OCI-LY7 (cell line): ENCODE measurements around the gene CAV1. TPM values are rescaled to one million over a fixed set of nuclear protein-coding genes. Genes with fewer than 3 reads are reported as not detected.

ENCODE experiments used
- BruUV-seq: library from RNA; stranded (reverse); fragments of 400-500 nt; replicated peaks from 2 replicates; lab custom pipeline; 2021; lab: Mats Ljungman, UMichigan
- CTCF ChIA-PET: fragments of 300-600 bp; sonication (Branson Sonifier 250); formaldehyde crosslinking; loops from one replicate; lab custom pipeline; 2022; ENCODE audit warnings: antibody characterized with exemption; ENCODE audit not compliant: unreplicated experiment; lab: Charles Lee
- POLR2A ChIA-PET: fragments of 300-600 bp; sonication (Branson Sonifier 250); formaldehyde crosslinking; loops from one replicate; lab custom pipeline; 2022; ENCODE audit warnings: antibody characterized with exemption; lab: Charles Lee
- DNase-seq: peaks from one replicate; pipeline ENCODE4 v3.0.0-alpha.2; 2015; ENCODE audit warnings: low spot score
- H2AFZ ChIP-seq: fragments of 200-600 bp; sonication (generic), shearing (Covaris generic); 2 replicates; pipeline ENCODE4 v1.6.1; 2014; ENCODE audit warnings: mild to moderate bottlenecking, antibody characterized with exemption, low read length, moderate library complexity
- H3K27ac ChIP-seq: fragments of 200-600 bp; sonication (generic); 2 replicates; pipeline ENCODE4 v1.5.1; 2014; ENCODE audit warnings: mixed run types, low read depth, mild to moderate bottlenecking, moderate library complexity, low read length, inconsistent platforms; ENCODE audit not compliant: poor library complexity, severe bottlenecking
- H3K36me3 ChIP-seq: fragments of 200-600 bp; sonication (generic); 2 replicates; pipeline ENCODE4 v1.6.1; 2014; ENCODE audit warnings: mild to moderate bottlenecking, antibody characterized with exemption, low read length, moderate library complexity, mixed read lengths; ENCODE audit not compliant: insufficient read depth
- H3K4me1 ChIP-seq: fragments of 200-600 bp; sonication (generic); 2 replicates; pipeline ENCODE4 v1.5.1; 2014; ENCODE audit warnings: mild to moderate bottlenecking, low read length; ENCODE audit not compliant: insufficient read depth, poor library complexity, severe bottlenecking
- H3K4me2 ChIP-seq: fragments of 200-600 bp; sonication (generic); 2 replicates; pipeline ENCODE4 v1.6.1; 2014; ENCODE audit warnings: mild to moderate bottlenecking, low read length
- H3K4me3 ChIP-seq: fragments of 200-600 bp; sonication (generic); 2 replicates; pipeline ENCODE4 v1.5.1; 2014; ENCODE audit warnings: mild to moderate bottlenecking, low read depth, low read length; ENCODE audit not compliant: poor library complexity, severe bottlenecking
- H3K79me2 ChIP-seq: fragments of 200-600 bp; sonication (generic); 2 replicates; pipeline ENCODE4 v1.6.1; 2016; ENCODE audit warnings: low read depth, mild to moderate bottlenecking, low read length, moderate library complexity, mixed read lengths; ENCODE audit not compliant: insufficient read depth
- H3K9me2 ChIP-seq: fragments of 200-600 bp; sonication (generic); 2 replicates; pipeline ENCODE4 v1.6.1; 2016; ENCODE audit warnings: mild to moderate bottlenecking, low read length, mixed read lengths; ENCODE audit not compliant: insufficient read depth
- H3K9me3 ChIP-seq: fragments of 200-600 bp; sonication (generic); 2 replicates; pipeline ENCODE4 v1.6.1; 2014; ENCODE audit warnings: mild to moderate bottlenecking, mixed run types, low read length, mixed read lengths
- H4K20me1 ChIP-seq: fragments of 200-600 bp; sonication (generic); 2 replicates; pipeline ENCODE4 v1.6.1; 2014; ENCODE audit warnings: mild to moderate bottlenecking, antibody characterized with exemption, low read length, moderate library complexity, mixed read lengths; ENCODE audit not compliant: insufficient read depth
- EZH2phosphoT487 ChIP-seq: fragments of 200-600 bp; sonication (generic); IDR thresholded peaks from 2 replicates; pipeline ENCODE4 v1.6.1; 2018; ENCODE audit warnings: low read depth, borderline replicate concordance, mild to moderate bottlenecking, mixed run types, antibody characterized with exemption, low read length, moderate library complexity, mixed read lengths
- intact Hi-C: fragments of 100-400 bp; cut with micrococcal nuclease; formaldehyde crosslinking; loops from one replicate; pipeline ENCODE4 v1.10.0; 2022; ENCODE audit not compliant: unreplicated experiment
- total RNA-seq, 2 experiments: library from RNA; depleted of rRNA in 1 of 2; stranded (reverse); fragments of >200 nt in 1 of 2; shearing (Covaris generic) in 1 of 2; gene quantifications; 2 replicates each; pipeline ENCODE4 v1.2.3, GENCODE V29; 2014 to 2022
- TF ChIP-seq, protein P1 (sequence below): fragments of 200-600 bp; sonication (generic); conservative IDR thresholded peaks from 2 replicates; pipeline ENCODE4 v1.5.1; 2014; ENCODE audit warnings: mild to moderate bottlenecking, antibody characterized with exemption, low read length, moderate library complexity, mixed read lengths

CAV1 gene
- total RNA-seq, 2 experiments from 2014 or later: not detected

DNA sequence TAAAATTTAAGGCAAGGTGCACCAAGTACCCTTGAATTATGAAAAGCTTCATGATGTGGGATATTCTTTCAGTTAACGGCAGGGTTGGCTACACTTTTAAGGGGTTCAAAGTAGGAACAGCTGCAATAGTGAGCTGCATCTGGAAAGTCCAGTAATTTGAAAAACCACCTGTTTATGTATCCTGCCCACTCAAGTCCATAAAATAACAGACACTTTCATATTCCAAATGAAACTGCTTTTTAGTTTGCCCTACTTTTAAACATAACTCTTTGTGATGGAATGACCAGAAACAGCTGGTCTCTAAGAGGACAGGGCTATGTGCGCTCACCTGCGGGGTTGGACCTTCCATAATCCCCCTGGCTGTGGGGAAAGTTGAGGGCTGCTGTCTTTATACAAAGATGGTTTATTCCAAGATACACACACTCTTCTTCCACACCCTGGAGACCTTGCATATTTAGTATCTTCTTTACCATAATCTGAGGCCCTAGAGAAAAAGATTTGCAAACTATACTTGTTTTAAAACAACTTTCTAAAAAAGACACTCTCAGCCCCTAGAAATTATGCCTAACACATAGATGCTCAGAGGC, 7.4 kb downstream of the CAV1 start:
- BruUV-seq: no TSS peak
- Histone ChIP-seq H2AFZ (no peak overlapping the region), H3K9me2 (no peaks in the 10 kb centered on the region), H3K4me3 (no peak overlapping the region), H3K79me2 (no peaks in the 10 kb centered on the region), H3K4me2 (no peak overlapping the region), H3K9me3 (no peaks in the 10 kb centered on the region), H3K36me3 (no peaks in the 10 kb centered on the region), H4K20me1 (no peaks in the 10 kb centered on the region), H3K4me1 (no peaks in the 10 kb centered on the region), H3K27ac (no peak overlapping the region)
- ChIA-PET CTCF (no interaction called here), POLR2A (no interaction called here)
- TF ChIP-seq, protein P1, sequence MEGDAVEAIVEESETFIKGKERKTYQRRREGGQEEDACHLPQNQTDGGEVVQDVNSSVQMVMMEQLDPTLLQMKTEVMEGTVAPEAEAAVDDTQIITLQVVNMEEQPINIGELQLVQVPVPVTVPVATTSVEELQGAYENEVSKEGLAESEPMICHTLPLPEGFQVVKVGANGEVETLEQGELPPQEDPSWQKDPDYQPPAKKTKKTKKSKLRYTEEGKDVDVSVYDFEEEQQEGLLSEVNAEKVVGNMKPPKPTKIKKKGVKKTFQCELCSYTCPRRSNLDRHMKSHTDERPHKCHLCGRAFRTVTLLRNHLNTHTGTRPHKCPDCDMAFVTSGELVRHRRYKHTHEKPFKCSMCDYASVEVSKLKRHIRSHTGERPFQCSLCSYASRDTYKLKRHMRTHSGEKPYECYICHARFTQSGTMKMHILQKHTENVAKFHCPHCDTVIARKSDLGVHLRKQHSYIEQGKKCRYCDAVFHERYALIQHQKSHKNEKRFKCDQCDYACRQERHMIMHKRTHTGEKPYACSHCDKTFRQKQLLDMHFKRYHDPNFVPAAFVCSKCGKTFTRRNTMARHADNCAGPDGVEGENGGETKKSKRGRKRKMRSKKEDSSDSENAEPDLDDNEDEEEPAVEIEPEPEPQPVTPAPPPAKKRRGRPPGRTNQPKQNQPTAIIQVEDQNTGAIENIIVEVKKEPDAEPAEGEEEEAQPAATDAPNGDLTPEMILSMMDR: no peak
- no peak for TF ChIP-seq EZH2phosphoT487
- DNase-seq: no peak
- intact Hi-C loops: no loop called here

DNA sequence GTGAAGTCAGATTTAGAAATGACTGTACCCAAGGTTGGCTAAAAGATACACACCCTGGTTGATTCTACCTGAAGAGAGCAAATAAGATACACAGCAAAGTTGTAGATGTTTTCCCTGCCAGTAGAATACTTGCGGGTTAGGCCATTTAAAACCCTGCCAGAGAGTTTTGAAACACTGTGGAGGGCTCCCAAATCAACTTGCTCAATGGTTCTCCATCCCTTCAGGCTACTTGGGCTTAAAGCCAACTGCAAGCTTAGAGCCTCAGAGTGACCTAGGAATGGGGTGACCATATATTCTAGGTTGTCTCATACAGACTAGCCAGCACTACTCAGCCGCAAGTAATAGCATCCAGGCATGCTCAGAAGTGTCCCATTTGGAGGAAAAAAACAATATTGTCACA, 10.0 kb downstream of the CAV1 start:
- no TSS peak for BruUV-seq
- Histone ChIP-seq H3K27ac (no peak overlapping the region), H4K20me1 (no peaks in the 10 kb centered on the region), H3K36me3 (no peaks in the 10 kb centered on the region), H3K4me2 (no peak overlapping the region), H3K4me3 (no peak overlapping the region), H3K9me2 (no peaks in the 10 kb centered on the region), H3K4me1 (no peaks in the 10 kb centered on the region), H2AFZ (no peak overlapping the region), H3K9me3 (no peaks in the 10 kb centered on the region), H3K79me2 (no peaks in the 10 kb centered on the region)
- TF ChIP-seq EZH2phosphoT487: no peak
- TF ChIP-seq, protein P1: no peak
- ChIA-PET CTCF (no interaction called here), POLR2A (no interaction called here)
- no peak for DNase-seq
- intact Hi-C loops: no loop called here

DNA sequence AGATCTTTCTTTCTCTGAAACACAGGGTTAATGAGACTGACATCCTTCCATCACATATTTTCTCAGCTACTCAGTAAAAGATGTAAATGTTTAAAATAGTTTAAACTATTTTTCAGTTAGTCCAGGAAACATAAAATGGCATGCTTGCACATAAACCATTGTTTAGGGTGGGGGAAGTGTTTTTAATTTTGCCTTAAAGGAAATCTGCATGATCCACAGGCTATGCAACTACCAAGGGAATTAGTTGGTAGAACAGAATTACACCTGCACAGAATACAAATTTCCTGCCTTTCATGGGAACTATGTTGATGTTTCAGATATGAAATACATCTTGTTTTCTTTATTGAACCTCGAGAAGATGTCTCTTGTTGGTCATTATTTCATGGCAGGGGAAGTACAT, 10.6 kb downstream of the CAV1 start:
- no peak overlapping the region for H2AFZ ChIP-seq
- CTCF ChIA-PET: no interaction called here
- no peak for DNase-seq
- POLR2A ChIA-PET: no interaction called here
- H3K4me2 ChIP-seq: no peak overlapping the region
- H3K4me3 ChIP-seq: no peak overlapping the region
- H3K9me2 ChIP-seq: no peaks in the 10 kb centered on the region
- no peak overlapping the region for H3K27ac ChIP-seq
- H4K20me1 ChIP-seq: no peaks in the 10 kb centered on the region
- no peaks in the 10 kb centered on the region for H3K4me1 ChIP-seq
- H3K9me3 ChIP-seq: no peaks in the 10 kb centered on the region
- no peaks in the 10 kb centered on the region for H3K79me2 ChIP-seq
- intact Hi-C loops: no loop called here
- no peak for TF ChIP-seq EZH2phosphoT487
- TF ChIP-seq, protein P1: no peak
- no peaks in the 10 kb centered on the region for H3K36me3 ChIP-seq
- BruUV-seq: no TSS peak
